DLD1 (cell line): ENCODE measurements around the gene OLFML2B.

ENCODE experiments used
- in situ Hi-C: cut with HindIII; loops from 2 replicates; pipeline ENCODE4 v1.10.0; 2017; ENCODE audit warnings: low sequenced_read_pairs

OLFML2B gene

DNA sequence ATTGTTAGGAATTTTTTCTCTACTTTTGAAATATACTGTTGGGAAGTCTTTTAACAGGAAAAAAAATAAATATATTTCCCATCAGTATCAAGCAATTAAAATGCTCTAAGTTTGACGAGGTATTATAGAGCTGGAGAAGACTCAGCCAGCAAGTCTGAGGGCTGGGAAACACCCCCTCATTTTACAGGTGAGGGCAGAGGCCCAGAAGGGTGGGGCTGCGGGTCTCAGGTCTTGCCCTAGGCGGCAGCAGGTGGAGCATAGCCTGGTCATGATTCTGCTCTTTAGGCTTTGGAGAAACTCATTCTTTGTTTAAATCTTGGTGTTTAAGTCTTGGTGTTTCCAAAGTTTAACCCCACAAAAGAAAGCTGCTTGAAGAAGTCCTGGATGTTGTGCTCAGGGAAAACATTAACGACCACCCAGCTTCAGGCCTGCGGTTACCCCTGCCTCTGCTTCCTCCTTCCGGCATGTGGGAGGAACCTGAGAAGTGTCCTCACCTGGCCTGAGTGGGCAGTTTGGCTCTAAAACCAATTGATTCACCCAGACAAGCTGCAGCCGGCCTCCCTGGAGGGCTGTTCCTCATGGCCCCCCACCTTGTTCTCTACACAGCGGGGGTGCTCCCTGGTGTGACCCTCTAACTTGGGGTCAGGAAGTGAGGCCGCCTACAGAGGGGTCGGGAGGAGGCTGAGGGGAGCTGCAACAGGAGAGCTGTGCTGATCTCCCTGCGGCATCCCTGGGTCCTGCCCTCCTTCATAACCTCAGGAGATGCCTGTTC lies 41.7 kb downstream of the OLFML2B start:
- in situ Hi-C loops = no loop called here

DNA sequence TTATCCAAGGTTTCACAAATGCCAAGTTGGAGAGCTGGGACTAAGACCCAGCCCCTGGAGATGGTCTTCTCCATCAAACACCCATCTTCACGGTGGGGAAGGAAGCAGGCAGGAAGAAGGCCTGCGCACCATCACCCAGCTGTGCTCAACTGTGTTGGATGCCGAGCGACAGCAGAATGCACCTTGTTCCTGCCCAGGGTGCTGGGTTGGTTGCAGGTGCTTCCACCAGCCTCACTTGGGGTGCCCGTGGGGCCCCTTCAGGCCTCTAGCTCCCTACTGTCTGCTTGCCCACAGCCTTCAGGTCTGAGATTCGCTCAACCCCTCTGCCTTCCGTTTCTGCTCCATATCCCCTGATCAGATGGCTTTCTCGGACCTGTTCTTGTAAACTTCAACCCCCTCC lies 42.5 kb downstream of the OLFML2B start:
- in situ Hi-C loops = no loop called here

GRCh38 chr1:161978011-161978790 lies 45.5 kb downstream of the OLFML2B start:
- in situ Hi-C loops = no loop called here

- in situ Hi-C loops = no loop called here
Measured at GRCh38 chr1:161973924-161974845, 49.5 kb downstream of the OLFML2B start.

DNA sequence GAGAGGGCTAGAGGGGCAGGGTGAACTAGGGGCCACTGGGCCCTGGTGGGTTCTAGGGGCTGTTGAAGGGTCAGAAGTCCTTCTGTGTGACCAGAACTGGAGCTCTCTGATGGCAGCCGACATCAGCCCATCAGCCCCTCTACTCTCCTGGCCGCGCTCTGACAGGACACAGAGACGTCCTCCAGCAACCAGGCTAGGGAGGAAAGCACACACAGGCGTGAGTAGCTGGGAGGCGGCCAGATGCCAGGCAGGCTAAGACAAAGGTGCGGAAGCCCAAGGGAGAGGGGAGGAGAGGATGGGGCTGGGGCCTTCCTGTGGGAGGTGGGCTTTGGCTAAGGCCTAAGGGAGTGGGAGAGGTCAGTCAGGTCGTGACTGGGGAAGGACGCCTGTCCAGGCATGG lies 50.8 kb downstream of the OLFML2B start:
- in situ Hi-C loops = no loop called here

DNA sequence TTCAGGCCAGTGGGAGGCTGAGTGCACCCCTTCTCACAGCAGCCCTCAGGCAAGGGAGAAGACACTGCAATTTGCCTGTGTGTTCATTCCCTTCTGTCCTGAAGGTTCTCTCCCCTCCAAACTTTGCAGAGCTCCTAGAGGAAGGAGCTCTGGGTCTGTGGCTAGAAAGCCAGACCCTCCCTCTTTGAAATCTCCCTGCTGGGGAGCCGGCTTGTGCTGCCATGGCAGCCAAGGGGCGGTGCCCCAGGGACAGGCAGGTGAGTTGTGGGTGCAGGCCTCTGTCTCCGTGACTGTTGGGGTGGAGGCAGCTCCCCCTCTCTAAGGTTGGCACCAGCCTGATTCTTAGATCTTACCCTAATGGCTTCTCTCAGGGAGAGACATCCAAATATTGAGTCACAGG lies 53.0 kb downstream of the OLFML2B start:
- in situ Hi-C loops = no loop called here

- in situ Hi-C loops = no loop called here
Measured at GRCh38 chr1:161970036-161970435, 53.6 kb downstream of the OLFML2B start.

GRCh38 chr1:161966067-161966466 lies 57.6 kb downstream of the OLFML2B start:
- in situ Hi-C loops = no loop called here

GRCh38 chr1:161962091-161962887 lies 61.4 kb downstream of the OLFML2B start:
- in situ Hi-C loops = no loop called here

- in situ Hi-C loops = no loop called here
Measured at GRCh38 chr1:161958425-161958824, 65.2 kb downstream of the OLFML2B start.

DNA sequence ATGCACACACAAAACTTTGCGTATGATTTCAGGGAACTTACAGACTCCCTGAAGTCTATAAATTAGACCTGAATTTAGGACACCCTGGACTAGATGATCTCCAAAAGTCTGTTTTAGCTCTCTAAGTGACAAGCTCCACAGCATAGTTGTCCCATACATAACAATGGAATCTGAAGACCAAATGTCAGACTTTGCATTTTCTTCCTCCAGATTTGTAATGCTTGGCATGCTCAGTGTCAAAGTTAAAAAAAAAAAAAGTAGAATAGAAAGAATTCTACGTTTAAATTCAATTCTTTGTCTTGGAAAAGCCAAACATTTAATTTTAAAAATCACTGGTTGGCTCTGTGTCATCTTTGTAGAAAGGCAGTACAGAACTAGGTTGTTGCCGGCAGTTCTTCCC lies 66.7 kb downstream of the OLFML2B start:
- in situ Hi-C loops = no loop called here

- in situ Hi-C loops = no loop called here
Measured at GRCh38 chr1:161956097-161956496, 67.6 kb downstream of the OLFML2B start.

- in situ Hi-C loops = no loop called here
Measured at GRCh38 chr1:161955606-161956005, 68.1 kb downstream of the OLFML2B start.

DNA sequence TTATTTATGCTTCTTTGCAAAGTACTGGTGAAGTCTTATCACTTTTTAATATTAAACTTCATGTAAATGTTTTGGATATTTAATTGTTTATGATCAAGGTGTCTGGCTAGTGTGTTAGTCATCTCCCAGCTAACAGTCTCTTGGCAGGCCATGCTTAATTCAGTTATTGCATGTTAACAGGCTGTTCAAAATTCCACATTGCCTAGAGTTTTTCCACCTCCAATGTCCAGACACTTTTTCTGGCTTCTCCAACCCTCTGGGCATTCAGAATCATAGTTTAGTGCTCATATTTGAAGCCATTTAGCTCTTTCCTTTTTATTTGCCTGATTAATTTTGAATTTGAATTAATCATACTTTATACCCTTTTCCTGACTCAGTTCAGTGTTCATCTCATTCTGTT lies 69.2 kb downstream of the OLFML2B start:
- in situ Hi-C loops = no loop called here

DNA sequence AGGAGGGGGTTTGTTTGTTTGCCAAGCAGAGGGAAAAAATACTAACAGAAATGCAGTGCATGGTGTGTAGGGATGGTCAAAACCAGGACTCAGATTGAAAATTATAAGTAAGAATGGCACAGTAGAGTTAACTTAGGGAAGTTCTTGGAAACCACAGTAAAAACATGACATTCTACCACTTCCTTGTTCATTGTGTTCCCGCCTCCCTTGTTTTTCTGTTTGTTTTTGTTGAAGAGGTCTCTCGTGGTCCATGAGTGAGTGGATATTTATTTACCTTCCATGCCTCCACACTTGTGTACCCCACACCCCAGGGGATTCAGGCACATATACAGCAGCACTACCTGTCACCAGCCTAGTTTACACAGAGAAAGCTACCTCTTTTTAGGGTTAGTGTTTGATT lies 69.6 kb downstream of the OLFML2B start:
- in situ Hi-C loops = no loop called here

GRCh38 chr1:161953256-161953920 lies 70.3 kb downstream of the OLFML2B start:
- in situ Hi-C loops = no loop called here

DNA sequence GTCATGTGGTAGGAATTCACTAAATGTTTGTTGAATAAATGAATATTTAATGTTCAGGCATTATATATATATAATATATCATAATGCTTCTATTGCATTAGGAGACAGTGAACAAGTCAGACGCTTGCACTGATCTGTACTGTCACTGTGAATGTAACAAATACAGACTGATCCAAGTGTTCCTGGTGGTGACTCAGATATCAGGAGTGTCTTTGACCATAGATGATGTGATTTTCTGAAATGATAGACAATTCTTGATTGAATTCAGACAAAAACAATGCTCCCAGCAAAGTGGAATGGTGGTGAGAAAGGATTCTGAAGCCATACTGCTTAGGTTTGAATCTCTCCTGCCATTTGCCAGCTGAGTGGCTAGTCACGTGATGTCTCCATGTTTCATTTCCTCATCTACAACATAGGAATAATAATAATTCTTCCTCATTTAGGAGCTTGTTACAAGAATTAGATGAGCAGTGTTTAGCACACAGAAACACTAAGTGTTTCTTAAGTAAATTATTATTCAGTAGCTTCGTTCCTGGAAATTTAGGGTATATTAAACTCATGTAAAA lies 71.0 kb downstream of the OLFML2B start:
- in situ Hi-C loops = no loop called here

- in situ Hi-C loops = no loop called here
Measured at GRCh38 chr1:161951646-161952045, 72.0 kb downstream of the OLFML2B start.

GRCh38 chr1:161950377-161950776 lies 73.3 kb downstream of the OLFML2B start:
- in situ Hi-C loops = no loop called here

- in situ Hi-C loops = no loop called here
Measured at GRCh38 chr1:161949548-161949947, 74.1 kb downstream of the OLFML2B start.
